Measurements from ENCODE around the gene CCDC85C. TPM values are rescaled to one million over a fixed set of nuclear protein-coding genes. Genes with fewer than 3 reads are reported as not detected.

Gene CCDC85C
- total and polyA plus RNA-seq, 9 donors, result 2.1 to 28.4 (median 13.1) TPM

DNA sequence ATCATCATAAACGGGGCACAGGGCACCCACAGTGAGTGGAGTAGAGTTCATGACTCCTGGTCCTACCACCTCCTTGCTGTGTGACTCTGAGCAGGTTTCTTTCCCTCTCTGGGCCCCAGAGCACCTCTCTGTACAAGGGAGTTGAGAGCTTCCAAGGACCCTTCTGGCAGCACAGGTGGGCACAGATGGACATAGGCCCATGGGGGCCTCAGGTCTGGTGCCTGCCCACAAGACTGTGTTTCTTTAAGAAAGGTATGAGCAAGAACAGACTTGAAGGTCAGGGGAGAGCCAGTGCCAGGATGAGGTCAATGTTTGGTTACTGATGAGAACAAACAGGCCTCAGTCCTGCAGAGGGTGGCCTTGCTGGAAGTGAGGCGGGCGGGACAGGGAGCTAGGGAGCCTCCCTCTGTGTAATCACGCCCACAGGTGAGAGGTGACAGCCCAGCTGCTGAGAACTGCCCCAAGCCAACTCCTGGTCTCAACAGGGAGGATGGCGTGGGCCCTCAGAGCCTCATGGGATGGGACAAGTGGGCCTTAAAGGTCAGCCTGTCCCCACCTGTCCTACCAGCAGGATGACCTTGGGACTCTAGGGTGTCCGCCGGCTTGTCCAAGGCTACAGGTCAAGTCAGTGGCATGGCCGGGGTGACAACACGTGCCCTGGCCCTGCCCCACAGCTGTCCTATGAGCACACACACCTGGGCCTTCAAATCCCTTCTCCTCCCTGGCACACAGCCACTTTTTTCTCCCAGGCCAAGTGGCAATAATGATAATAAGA, 49.1 kb downstream of the CCDC85C start:
- no peak for DNase-seq
- no peak overlapping the region for H3K27ac ChIP-seq
- H3K9me3 ChIP-seq, result no peaks in the 10 kb centered on the region
- peaks cover 4% of the 10 kb centered on the region for H3K4me1 ChIP-seq (ENCODE audit: insufficient read depth)
- H3K36me3 ChIP-seq, result no peaks in the 10 kb centered on the region
- 59 to 62% (median 61%) methylated on average over 9 of the region's 9 CpGs for WGBS, 3 donors
- intact Hi-C loops (cut with DNase I), result no loop called here
- H3K27me3 ChIP-seq, result no peaks in the 10 kb centered on the region
- no peak overlapping the region for H3K4me3 ChIP-seq
- TF ChIP-seq EP300 (IDR thresholded peaks at IDR 0.05) (no peak), POLR2A (IDR thresholded peaks at IDR 0.05) (no peak)
- TF ChIP-seq, protein P1, sequence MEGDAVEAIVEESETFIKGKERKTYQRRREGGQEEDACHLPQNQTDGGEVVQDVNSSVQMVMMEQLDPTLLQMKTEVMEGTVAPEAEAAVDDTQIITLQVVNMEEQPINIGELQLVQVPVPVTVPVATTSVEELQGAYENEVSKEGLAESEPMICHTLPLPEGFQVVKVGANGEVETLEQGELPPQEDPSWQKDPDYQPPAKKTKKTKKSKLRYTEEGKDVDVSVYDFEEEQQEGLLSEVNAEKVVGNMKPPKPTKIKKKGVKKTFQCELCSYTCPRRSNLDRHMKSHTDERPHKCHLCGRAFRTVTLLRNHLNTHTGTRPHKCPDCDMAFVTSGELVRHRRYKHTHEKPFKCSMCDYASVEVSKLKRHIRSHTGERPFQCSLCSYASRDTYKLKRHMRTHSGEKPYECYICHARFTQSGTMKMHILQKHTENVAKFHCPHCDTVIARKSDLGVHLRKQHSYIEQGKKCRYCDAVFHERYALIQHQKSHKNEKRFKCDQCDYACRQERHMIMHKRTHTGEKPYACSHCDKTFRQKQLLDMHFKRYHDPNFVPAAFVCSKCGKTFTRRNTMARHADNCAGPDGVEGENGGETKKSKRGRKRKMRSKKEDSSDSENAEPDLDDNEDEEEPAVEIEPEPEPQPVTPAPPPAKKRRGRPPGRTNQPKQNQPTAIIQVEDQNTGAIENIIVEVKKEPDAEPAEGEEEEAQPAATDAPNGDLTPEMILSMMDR (IDR thresholded peaks at IDR 0.05), result no peak

DNA sequence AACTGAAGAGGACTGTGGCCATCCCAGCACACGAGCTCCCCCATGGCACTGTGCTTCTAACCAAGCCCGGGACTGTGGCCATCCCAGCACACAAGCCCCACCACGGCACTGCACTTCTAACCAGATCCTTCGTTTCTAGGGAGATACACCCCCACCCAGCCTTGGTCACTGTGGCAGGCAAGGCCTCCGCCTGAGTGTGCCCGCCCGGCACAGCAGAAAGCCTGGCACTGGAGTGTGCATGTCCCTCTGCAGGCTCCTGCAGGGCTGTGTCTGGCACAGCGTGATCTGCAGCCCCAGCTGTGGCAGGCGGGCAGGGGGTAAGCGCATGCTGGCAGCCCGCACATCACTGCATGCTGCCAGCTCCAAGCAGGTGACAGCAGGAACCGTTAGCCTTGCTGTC, 49.8 kb downstream of the CCDC85C start:
- TF ChIP-seq EP300 (IDR thresholded peaks at IDR 0.05) (no peak), POLR2A (IDR thresholded peaks at IDR 0.05) (no peak)
- TF ChIP-seq, protein P1 (IDR thresholded peaks at IDR 0.05), result no peak
- 79 to 85% (median 85%) methylated on average over 12 of the region's 12 CpGs for WGBS, 3 donors
- Histone ChIP-seq H3K4me1 (ENCODE audit: insufficient read depth) (peaks cover 4% of the 10 kb centered on the region), H3K27ac (no peak overlapping the region), H3K4me3 (no peak overlapping the region), H3K9me3 (no peaks in the 10 kb centered on the region), H3K27me3 (no peaks in the 10 kb centered on the region), H3K36me3 (no peaks in the 10 kb centered on the region)
- no peak for DNase-seq
- intact Hi-C loops (cut with DNase I), result no loop called here

DNA sequence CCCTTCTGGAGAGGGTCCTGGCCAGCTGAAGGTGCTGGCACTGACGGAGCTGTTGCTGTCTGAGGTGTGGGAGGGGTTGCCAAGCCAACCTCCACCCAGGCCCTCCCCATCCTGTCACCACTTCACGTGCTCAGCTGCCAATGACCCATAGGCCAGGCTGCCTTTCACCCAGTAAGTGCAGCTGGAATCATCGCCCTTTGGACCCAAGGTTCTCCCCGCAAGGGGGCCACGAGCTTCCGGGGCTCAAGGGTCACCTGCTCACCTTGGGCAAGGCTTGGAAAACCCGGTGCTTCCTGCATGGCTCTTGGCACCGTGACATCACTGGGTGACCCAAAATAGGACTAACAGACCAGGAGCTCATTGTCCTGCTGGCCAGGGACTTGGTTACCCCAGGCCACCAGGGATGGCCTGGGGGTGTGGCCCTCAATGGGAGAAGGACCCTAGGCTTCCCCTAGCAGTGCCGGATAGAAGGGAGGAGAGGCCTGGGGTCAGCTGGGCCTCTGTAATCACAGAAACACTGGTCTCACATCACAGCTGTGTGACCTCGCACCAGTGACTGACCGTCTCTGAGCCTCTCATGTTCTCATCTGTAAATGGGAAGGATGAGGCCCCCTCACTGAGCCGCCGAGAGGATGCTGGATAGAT, 51.3 kb downstream of the CCDC85C start:
- Histone ChIP-seq H3K27ac (no peak overlapping the region), H3K27me3 (no peaks in the 10 kb centered on the region), H3K9me3 (no peaks in the 10 kb centered on the region), H3K36me3 (no peaks in the 10 kb centered on the region), H3K4me1 (ENCODE audit: insufficient read depth) (peaks cover 6% of the 10 kb centered on the region), H3K4me3 (no peak overlapping the region)
- 76 to 87% (median 83%) methylated on average over 13 of the region's 13 CpGs for WGBS, 3 donors
- no peak for TF ChIP-seq EP300 (IDR thresholded peaks at IDR 0.05)
- no peak for TF ChIP-seq POLR2A (IDR thresholded peaks at IDR 0.05)
- TF ChIP-seq, protein P1 (IDR thresholded peaks at IDR 0.05), result no peak
- DNase-seq, result no peak
- intact Hi-C loops (cut with DNase I), result no loop called here

DNA sequence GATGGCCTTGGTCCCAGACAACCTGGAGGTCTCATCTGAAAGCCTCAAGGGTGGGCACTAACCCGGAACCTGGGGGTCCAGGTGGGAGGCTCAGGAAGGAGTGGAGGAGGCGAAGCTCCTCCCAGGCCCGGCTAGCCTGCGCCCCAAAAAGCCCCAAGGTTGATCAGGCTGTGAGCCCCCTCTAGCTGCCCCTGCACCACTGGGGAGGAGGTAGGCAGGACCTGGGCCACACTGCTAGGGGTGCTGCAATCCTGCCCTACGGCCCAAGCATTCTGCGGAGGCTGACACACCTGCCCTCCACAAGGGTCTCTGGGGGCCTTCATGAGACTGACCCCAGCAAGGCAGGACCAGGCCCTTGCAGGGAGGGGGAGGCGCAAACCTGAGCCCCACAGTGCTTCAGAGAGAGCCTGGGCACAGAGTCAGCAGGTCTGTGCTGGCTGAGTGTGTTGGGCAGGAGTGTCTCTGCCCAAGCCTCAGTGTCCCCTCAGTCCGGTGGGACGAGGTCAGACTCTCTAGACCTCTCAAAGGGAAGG, 51.9 kb downstream of the CCDC85C start:
- peaks cover 6% of the 10 kb centered on the region for H3K4me1 ChIP-seq (ENCODE audit: insufficient read depth)
- no peaks in the 10 kb centered on the region for H3K27me3 ChIP-seq
- H3K36me3 ChIP-seq, result no peaks in the 10 kb centered on the region
- WGBS, 3 donors, result 86 to 95% (median 86%) methylated on average over 8 to 9 of the region's 9 CpGs
- H3K4me3 ChIP-seq, result no peak overlapping the region
- TF ChIP-seq EP300 (IDR thresholded peaks at IDR 0.05) (no peak), POLR2A (IDR thresholded peaks at IDR 0.05) (no peak)
- TF ChIP-seq, protein P1 (IDR thresholded peaks at IDR 0.05), result no peak
- no peak overlapping the region for H3K27ac ChIP-seq
- DNase-seq, result no peak
- intact Hi-C loops (cut with DNase I), result no loop called here
- H3K9me3 ChIP-seq, result no peaks in the 10 kb centered on the region

All from ovary (tissue), 9 donors.